K562 (cell line): ENCODE data around the gene VWA3A. TPM values are rescaled to one million over a fixed set of nuclear protein-coding genes. Genes with fewer than 3 reads are reported as not detected.

Source experiments
- CBX5 ChIP-seq: IDR thresholded peaks from 2 replicates; pipeline ENCODE4 v1.6.1; 2014; ENCODE audit warnings: low read depth, borderline replicate concordance
- EGR1 ChIP-seq: fragments of 450-650 bp; conservative IDR thresholded peaks from 2 replicates; pipeline ENCODE4 v1.6.1; 2017; ENCODE audit warnings: mild to moderate bottlenecking
- HNRNPL ChIP-seq: fragments of 200-400 bp; formaldehyde crosslinking; IDR thresholded peaks from 2 replicates; pipeline ENCODE4 v1.6.1; 2017; ENCODE audit warnings: low read depth, mild to moderate bottlenecking, low read length
- JUND ChIP-seq, 2 experiments: IDR thresholded peaks; 2 replicates in 1 of 2; 3 replicates in 1 of 2; pipeline ENCODE4 v1.6.1; 2011; ENCODE audit warnings: borderline replicate concordance in 2 of 2, low read depth in 2 of 2, low read length in 2 of 2, improper control_type of control experiment in 1 of 2, missing biosample characterization in 1 of 2, missing genetic modification characterization in 1 of 2, missing genetic modification reagents in 1 of 2
- KDM2B ChIP-seq: fragments of 250-450 bp; sonication (Bioruptor Pico); IDR thresholded peaks from 2 replicates; pipeline ENCODE4 v1.8.0; 2021; ENCODE audit warnings: mild to moderate bottlenecking, moderate library complexity
- MBD2 ChIP-seq: sonication (generic); IDR thresholded peaks from 2 replicates; pipeline ENCODE4 v1.6.1; 2016; ENCODE audit warnings: low read depth, borderline replicate concordance
- MYNN ChIP-seq, 2 experiments: sonication (generic); formaldehyde crosslinking in 1 of 2; IDR thresholded peaks; 2 replicates each; pipeline versions ENCODE4 v1.5.0 to v1.6.1; 2016 to 2020; ENCODE audit warnings: antibody characterized with exemption in 1 of 2, missing genetic modification reagents in 1 of 2
- PHB ChIP-seq: fragments of 250-450 bp; sonication (Bioruptor Pico); IDR thresholded peaks from 2 replicates; pipeline ENCODE4 v1.5.0; 2021
- PHF8 ChIP-seq: fragments of 200-600 bp; sonication (generic); IDR thresholded peaks from 2 replicates; pipeline ENCODE4 v1.6.1; 2012; ENCODE audit warnings: mixed run types, mild to moderate bottlenecking, inconsistent platforms, low read length, moderate library complexity, borderline replicate concordance
- RUNX1 ChIP-seq: sonication (generic); IDR thresholded peaks from 2 replicates; pipeline ENCODE4 v1.6.1; 2016; ENCODE audit warnings: antibody characterized with exemption, low read depth
- SIN3A ChIP-seq, 2 experiments: fragments of 150-350 bp in 1 of 2; IDR thresholded peaks; 2 replicates each; pipeline ENCODE4 v1.6.1; 2011 to 2016; ENCODE audit warnings: borderline replicate concordance in 2 of 2, low read depth in 2 of 2, low read length in 2 of 2, mild to moderate bottlenecking in 2 of 2, moderate library complexity in 2 of 2; ENCODE audit not compliant: control insufficient read depth in 1 of 2
- SMAD4 ChIP-seq: fragments of 250-450 bp; sonication (Bioruptor Pico); conservative IDR thresholded peaks from 2 replicates; pipeline ENCODE4 v1.8.0; 2021; ENCODE audit warnings: inconsistent platforms, mild to moderate bottlenecking, moderate library complexity
- TRIM24 ChIP-seq, 2 experiments: fragments of 450-650 bp; IDR thresholded peaks; 2 replicates each; pipeline ENCODE4 v1.6.1; 2016
- ZBTB17 ChIP-seq: fragments of 450-650 bp; formaldehyde crosslinking; IDR thresholded peaks from 2 replicates; pipeline ENCODE4 v1.4.0; 2020; ENCODE audit warnings: mild to moderate bottlenecking
- ZNF75A ChIP-seq: fragments of 450-650 bp; formaldehyde crosslinking; IDR thresholded peaks from 2 replicates; pipeline ENCODE4 v1.4.0; 2020; ENCODE audit warnings: mild to moderate bottlenecking
- polyA plus RNA-seq, 8 experiments: library from polyadenylated mRNA; depleted of rRNA in 4 of 8; stranded (reverse) in 5 of 8; unstranded in 3 of 8; fragments of >200 nt; fragmentation: Nextera tagmentation in 2 of 8; fragmentation: Illumina TruSeq in 1 of 8; extraction: Ambion mirVana in 2 of 8; extraction: Trizol in 1 of 8; gene quantifications; 2 replicates each; pipeline versions ENCODE4 v1.2.1 to v1.2.3, GENCODE V29; 2011 to 2014; ENCODE audit warnings: inconsistent platforms in 1 of 8, missing spikeins in 1 of 8
- total RNA-seq, 7 experiments: library from RNA; depleted of rRNA in 6 of 7; stranded (reverse); fragments of >200 nt in 6 of 7; fragmentation: Illumina TruSeq in 2 of 7; extraction: Trizol in 2 of 7; gene quantifications; 2 replicates each; pipeline versions ENCODE4 v1.2.1 to v1.2.3, GENCODE V29; 2011 to 2021; ENCODE audit warnings: low replicate concordance in 1 of 7
- TF ChIP-seq, protein P1 (sequence below), 2 experiments: fragments of 250-450 bp in 1 of 2; fragments of 450-650 bp in 1 of 2; sonication (Bioruptor Pico) in 1 of 2; IDR thresholded peaks; 2 replicates each; pipeline versions ENCODE4 v1.6.1 to v1.8.0; 2016 to 2021; ENCODE audit warnings: mild to moderate bottlenecking in 2 of 2, moderate library complexity in 2 of 2, missing compliant biosample characterization in 1 of 2, missing genetic modification characterization in 1 of 2
- TF ChIP-seq, protein P2 (sequence below), 2 experiments: fragments of 450-650 bp; conservative IDR thresholded peaks; 2 replicates each; pipeline ENCODE4 v1.6.1; 2017; ENCODE audit warnings: mild to moderate bottlenecking in 2 of 2, moderate library complexity in 2 of 2
- TF ChIP-seq, protein P3 (sequence below): sonication (generic); IDR thresholded peaks from 2 replicates; pipeline ENCODE4 v1.6.1; 2016
- TF ChIP-seq, protein P4 (sequence below): sonication (generic); formaldehyde crosslinking; IDR thresholded peaks from 2 replicates; pipeline ENCODE4 v1.8.1; 2023; ENCODE audit warnings: mild to moderate bottlenecking, missing genetic modification reagents, moderate library complexity
- TF ChIP-seq, protein P5 (sequence below): fragments of 250-450 bp; sonication (Bioruptor Pico); IDR thresholded peaks from 2 replicates; pipeline ENCODE4 v1.4.0; 2020; ENCODE audit warnings: borderline replicate concordance

Gene VWA3A
- total and polyA plus RNA-seq, 9 of the 15 experiments (the other 6 are each of a cell fraction or from before 2014, with no cell fraction given) = not detected

DNA sequence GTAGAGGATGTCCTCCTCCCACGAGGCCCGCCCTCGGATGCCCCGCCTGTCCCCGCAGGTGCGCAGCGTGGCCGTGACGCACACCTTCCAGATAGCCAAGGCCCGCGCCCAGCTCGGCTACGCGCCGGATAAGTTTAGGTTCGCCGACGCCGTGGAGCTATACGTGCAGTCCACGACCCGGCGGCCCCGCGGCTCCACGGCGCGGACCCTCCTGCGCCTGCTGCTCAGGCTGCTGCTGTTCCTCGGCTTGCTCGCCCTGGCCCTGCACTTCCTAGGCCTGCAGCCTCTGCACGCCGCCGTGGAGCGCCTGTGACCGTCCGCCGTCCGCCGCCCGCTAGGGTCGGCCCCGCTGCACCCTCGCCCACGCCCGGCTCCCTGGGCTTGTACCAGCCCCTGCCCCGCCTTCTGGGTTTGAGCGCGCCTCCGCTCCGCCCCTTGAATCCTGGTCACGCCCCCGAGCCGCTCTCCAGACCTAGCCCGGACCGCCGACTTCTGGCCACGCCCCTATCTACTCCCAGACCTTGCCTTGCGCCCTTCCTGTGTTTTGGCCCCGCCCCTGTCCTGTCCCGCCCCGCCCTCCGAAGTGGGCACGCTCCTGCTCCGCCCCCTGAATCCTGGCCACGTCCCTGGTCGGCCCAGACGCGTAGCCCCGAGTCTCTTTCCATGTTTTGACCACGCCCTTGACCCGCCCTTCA is 97.9 kb downstream of the VWA3A start (continued):
- TF ChIP-seq RUNX1 (peak; percentile 51; the same call in 1 of the 2 replicates), MYNN (IDR thresholded peaks at IDR 0.05) (peak; percentile 66; the same call in 1 of the 2 replicates), MYNN (CRISPR knock-in tag; IDR thresholded peaks at IDR 0.05) (no peak), TRIM24 (IDR thresholded peaks at IDR 0.05) (no peak), KDM2B (CRISPR knock-in tag) (0 out of 2 replicates have a peak, but pooled peaks have one; percentile 11), CBX5 (0 out of 2 replicates have a peak, but pooled peaks have one; percentile 50), PHB (CRISPR knock-in tag) (no peak), HNRNPL (peak; percentile 62; the same call in 1 of the 2 replicates), PHF8 (peak; percentile 61; the same call in 1 of the 2 replicates), MBD2 (peak; percentile 97), JUND (IDR thresholded peaks at IDR 0.05; ENCODE audit: borderline replicate concordance, low read depth, low read length) (0 out of 2 replicates have a peak, but pooled peaks have one; percentile 4), JUND (tag; IDR thresholded peaks at IDR 0.05; ENCODE audit: borderline replicate concordance, low read depth, low read length) (no peak), SIN3A (IDR thresholded peaks at IDR 0.05; ENCODE audit: borderline replicate concordance in 2 of 2, control insufficient read depth in 1 of 2, low read depth in 2 of 2, low read length in 2 of 2) (peak in 1 of 2 experiments; percentile 9; a peak in 1 of 4 replicates), SMAD4 (CRISPR knock-in tag) (0 out of 2 replicates have a peak, but pooled peaks have one; percentile 28), ZBTB17 (peak; percentile 11; the same call in 1 of the 2 replicates), EGR1 (peak; percentile 98), ZNF75A (no peak)
- TF ChIP-seq, protein P1, sequence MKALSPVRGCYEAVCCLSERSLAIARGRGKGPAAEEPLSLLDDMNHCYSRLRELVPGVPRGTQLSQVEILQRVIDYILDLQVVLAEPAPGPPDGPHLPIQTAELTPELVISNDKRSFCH (CRISPR knock-in tag; IDR thresholded peaks at IDR 0.05) = no peak
- TF ChIP-seq, protein P1 (tag; IDR thresholded peaks at IDR 0.05) = peak; percentile 57; the same call in 1 of the 2 replicates
- TF ChIP-seq, protein P2, sequence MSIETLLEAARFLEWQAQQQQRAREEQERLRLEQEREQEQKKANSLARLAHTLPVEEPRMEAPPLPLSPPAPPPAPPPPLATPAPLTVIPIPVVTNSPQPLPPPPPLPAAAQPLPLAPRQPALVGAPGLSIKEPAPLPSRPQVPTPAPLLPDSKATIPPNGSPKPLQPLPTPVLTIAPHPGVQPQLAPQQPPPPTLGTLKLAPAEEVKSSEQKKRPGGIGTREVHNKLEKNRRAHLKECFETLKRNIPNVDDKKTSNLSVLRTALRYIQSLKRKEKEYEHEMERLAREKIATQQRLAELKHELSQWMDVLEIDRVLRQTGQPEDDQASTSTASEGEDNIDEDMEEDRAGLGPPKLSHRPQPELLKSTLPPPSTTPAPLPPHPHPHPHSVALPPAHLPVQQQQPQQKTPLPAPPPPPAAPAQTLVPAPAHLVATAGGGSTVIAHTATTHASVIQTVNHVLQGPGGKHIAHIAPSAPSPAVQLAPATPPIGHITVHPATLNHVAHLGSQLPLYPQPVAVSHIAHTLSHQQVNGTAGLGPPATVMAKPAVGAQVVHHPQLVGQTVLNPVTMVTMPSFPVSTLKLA (conservative IDR thresholded peaks at IDR 0.05) = peak in 1 of 2 experiments; percentile 10; a peak in 1 of 4 replicates
- TF ChIP-seq, protein P3, sequence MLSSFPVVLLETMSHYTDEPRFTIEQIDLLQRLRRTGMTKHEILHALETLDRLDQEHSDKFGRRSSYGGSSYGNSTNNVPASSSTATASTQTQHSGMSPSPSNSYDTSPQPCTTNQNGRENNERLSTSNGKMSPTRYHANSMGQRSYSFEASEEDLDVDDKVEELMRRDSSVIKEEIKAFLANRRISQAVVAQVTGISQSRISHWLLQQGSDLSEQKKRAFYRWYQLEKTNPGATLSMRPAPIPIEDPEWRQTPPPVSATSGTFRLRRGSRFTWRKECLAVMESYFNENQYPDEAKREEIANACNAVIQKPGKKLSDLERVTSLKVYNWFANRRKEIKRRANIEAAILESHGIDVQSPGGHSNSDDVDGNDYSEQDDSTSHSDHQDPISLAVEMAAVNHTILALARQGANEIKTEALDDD = no peak
- TF ChIP-seq, protein P4, sequence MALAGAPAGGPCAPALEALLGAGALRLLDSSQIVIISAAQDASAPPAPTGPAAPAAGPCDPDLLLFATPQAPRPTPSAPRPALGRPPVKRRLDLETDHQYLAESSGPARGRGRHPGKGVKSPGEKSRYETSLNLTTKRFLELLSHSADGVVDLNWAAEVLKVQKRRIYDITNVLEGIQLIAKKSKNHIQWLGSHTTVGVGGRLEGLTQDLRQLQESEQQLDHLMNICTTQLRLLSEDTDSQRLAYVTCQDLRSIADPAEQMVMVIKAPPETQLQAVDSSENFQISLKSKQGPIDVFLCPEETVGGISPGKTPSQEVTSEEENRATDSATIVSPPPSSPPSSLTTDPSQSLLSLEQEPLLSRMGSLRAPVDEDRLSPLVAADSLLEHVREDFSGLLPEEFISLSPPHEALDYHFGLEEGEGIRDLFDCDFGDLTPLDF (CRISPR knock-in tag) = 0 out of 2 replicates have a peak, but pooled peaks have one; percentile 1
- TF ChIP-seq, protein P5, sequence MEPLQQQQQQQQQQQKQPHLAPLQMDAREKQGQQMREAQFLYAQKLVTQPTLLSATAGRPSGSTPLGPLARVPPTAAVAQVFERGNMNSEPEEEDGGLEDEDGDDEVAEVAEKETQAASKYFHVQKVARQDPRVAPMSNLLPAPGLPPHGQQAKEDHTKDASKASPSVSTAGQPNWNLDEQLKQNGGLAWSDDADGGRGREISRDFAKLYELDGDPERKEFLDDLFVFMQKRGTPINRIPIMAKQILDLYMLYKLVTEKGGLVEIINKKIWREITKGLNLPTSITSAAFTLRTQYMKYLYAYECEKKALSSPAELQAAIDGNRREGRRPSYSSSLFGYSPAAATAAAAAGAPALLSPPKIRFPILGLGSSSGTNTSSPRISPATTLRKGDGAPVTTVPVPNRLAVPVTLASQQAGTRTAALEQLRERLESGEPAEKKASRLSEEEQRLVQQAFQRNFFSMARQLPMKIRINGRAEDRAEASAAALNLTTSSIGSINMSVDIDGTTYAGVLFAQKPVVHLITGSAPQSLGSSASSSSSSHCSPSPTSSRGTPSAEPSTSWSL (CRISPR knock-in tag) = no peak
